HG02678 (cell line): ENCODE measurements around the gene CYP1A1.

Experiments
- ATAC-seq: cut with Tn5 transposase; IDR thresholded peaks from one replicate; pipeline ENCODE4 v1.9.1; 2021; ENCODE audit warnings: mild to moderate bottlenecking, moderate library complexity; ENCODE audit not compliant: unreplicated experiment

The CYP1A1 gene, protein sequence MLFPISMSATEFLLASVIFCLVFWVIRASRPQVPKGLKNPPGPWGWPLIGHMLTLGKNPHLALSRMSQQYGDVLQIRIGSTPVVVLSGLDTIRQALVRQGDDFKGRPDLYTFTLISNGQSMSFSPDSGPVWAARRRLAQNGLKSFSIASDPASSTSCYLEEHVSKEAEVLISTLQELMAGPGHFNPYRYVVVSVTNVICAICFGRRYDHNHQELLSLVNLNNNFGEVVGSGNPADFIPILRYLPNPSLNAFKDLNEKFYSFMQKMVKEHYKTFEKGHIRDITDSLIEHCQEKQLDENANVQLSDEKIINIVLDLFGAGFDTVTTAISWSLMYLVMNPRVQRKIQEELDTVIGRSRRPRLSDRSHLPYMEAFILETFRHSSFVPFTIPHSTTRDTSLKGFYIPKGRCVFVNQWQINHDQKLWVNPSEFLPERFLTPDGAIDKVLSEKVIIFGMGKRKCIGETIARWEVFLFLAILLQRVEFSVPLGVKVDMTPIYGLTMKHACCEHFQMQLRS

GRCh38 chr15:74725225-74725774 is at the start of gene CYP1A1:
TSS of gene CYP1A1 (minus strand) at chr15:74725528. CDS start at chr15:74723097, 2,431 bp downstream.
- ATAC-seq, result no peak

DNA sequence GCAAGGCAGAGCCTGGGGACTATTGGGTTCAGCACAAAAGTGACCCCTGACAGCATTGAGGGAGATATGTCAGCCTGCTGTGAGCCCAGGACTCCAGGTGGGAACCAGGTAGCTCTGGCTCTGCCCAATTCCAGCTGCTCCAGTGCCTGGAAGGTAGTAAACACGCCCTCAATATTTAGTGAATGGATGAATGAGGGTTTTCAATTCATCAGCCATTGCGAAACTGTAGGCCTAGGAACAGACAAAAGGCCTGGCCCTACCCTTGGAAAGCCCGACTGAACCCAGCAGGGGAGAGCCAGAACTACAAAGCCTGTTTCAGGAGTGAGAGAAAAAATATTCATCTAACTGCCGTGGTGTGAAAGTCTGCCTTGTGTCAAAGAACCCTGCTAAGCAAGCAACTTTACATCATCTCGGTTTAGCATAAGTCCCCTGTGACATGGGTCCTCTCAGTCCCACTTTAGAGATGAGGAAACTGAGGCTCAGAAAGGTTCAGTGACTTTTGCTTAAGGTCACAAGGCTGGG is 48.5 kb upstream of the CYP1A1 start:
- no peak for ATAC-seq

- ATAC-seq, result no peak
These were observed 48.0 kb upstream of the CYP1A1 start for GRCh38 chr15:74773329-74773728.

- no peak for ATAC-seq
These were observed 45.0 kb upstream of the CYP1A1 start for GRCh38 chr15:74770211-74770903.

DNA sequence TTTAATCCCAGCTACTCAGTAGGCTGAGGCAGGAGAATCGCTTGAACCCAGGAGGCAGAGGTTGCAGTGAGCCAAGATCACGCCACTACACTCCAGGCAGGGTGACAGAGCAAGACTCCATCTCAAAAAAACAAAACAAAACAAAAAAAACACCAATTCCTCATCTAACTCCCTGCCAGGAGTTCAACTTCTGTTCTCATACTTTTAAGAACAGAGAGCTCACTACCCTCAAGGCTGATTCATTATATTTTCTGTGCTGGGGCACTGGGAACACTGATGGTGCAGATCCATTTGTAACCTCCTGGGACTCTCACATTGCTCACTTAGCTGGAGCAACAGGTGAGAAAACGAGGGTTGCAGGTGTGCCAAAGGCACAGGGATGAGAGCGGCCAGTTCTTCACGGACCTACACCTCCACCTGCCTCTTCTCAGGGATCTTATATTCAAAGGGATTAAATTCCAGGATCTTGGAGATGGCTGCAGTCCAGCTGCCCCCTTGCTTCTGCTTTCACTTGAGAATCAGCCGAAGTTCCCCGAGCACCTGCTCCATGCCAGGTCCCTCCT is 44.2 kb upstream of the CYP1A1 start:
- no peak for ATAC-seq

GRCh38 chr15:74768771-74769342 is 43.5 kb upstream of the CYP1A1 start:
- ATAC-seq, result no peak

DNA sequence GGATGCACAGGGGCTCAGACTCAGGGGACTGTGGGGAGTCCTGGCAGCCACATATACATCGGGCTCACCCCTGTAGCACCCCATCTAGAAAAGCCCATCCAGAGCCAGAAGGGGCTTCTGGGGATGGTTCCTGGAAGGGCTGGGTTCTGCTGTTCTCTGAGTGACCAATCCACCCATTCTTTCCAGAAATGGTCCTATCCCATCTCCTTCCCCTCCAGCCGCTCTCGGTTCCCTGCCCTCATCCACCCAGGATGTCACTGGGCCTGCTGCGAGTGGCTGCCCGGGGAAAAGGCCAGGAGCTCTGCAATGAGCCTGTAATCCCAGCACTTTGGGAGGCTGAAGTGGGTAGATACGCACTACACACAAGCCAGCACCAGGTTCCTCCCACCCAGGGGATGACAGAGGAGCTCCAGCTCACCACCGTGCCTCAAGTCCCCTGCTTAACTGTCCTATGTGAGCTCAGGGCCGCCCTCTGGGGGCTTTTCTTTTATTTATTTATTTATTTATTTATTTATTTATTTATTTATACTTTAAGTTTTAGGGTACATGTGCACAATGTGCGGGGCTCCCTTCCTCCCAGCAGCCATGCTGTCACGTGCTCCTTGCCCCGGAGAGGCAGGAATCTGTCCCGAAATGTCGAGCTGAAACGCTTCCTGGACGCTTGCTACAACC is 42.9 kb upstream of the CYP1A1 start:
- ATAC-seq, result no peak

DNA sequence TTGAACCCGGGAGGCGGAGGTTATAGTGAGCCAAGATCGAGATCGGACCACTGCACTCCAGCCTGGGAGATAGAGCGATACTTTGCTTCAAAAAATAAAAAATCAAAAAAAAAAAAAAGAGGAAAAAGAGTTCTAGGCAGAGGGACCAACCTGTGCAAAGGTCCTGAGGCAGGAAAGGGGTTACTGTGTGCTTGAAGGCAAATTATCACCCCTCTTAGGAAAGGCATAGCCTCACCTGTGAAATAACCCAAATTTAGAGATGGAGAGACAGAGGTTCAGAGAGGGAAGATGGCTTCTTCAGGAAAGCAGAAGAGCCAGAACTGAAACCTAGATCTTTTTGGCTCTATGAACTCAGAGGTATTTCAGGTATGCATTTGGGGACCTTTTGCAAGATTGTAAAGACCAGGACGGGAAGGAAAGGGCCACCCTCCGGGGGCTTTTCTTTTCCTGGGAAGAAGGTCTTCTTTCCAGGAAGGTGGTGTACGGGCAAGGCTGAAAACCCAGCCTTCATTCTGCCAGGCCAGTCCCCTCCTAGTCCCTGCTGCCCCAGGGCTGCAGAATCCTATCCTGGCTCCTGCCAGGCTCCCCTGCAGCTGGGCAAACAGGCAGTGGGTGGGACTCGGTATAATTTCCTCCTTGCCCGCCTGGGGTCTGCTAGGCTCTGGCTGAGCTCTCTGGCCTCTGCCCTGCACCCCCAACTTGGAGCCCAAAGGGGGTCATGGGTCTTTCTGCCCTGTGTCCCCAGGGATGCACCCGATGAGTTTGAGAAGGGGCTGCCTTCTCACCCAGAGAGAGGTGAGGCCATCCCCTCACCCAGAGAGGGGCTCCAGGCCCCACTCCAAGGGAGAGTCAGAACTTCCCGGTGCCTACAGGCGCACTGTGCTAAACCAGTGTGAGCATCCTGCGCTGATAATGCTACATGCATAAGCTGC is 42.1 kb upstream of the CYP1A1 start:
- ATAC-seq, result no peak

DNA sequence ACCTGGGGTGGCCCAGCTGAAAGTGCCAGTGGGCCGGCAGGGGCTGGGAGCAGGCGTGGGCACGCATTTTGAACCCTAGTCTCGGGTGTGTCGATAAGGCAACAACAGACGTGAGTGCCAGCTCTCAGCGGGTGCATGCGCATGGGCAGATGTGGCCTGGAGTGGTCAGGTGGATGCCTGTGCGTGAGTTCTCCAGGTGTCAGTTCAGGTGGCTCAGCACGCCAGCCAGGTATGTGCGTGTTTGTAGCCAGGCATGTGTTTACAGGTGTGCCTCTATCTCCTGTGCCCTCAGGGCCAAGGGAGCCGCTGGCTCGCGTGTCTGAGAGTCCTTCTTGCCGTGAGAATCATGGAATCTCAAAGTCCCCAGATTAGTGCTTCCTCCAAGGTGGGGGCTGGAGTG is 38.1 kb upstream of the CYP1A1 start:
- ATAC-seq, result no peak

DNA sequence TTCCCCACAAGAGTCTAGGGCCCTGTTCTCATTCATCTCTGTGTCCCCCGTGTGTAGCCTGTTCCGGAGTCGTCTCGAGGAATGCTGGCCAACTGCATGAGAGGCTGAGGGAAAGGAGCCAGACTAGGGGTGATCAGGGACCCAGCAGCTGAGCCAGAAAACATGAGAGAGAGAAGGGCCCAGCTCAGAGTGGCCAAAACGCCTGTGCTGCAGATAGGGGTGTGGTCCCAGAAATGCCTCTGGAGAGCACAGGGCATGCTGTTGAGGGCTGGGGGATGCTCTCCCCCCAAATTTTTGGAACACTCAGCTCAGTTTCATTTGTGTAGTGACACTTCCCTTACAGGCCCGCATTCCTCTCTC is 37.4 kb upstream of the CYP1A1 start:
- no peak for ATAC-seq

DNA sequence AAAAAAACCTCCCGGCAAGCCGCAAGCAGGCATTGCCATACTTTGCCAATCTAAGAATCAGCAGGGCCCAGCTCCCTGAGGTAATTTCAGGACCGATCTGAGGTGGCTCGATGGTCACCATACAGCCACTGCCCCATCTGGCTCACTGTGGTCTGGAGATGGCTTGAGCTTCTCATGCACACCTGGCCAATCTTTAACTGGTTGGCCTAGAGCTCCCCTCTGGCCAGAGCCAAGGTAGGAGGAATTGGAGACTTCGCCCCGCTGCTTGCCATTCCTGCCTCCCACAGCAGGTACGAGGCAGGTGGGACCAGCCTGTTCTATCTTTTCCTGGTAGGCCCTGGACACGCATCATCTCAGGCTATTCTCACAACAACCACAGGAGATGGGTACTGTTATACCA is 33.4 kb upstream of the CYP1A1 start:
- no peak for ATAC-seq

GRCh38 chr15:74754593-74755215 is 29.4 kb upstream of the CYP1A1 start:
- ATAC-seq, result no peak

DNA sequence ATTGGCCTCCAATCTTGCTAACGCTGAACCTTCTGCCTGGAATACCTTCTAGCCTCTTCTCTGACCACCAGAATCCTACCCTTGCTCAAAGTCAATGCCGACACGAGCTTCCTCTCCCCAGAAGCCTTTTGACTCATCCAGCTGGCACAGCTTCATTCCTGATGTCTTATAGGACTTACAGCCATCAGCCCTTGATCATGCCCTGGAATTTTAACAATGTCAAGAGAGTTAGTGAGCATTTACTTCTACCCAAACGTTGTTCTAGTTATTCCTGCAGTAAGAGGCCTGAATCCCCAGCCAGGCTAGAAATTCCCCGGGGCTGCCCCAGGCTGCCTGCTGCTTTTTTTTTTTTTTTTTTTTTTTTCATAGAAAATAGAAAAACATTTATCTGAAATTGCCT is 27.2 kb upstream of the CYP1A1 start:
- no peak for ATAC-seq

DNA sequence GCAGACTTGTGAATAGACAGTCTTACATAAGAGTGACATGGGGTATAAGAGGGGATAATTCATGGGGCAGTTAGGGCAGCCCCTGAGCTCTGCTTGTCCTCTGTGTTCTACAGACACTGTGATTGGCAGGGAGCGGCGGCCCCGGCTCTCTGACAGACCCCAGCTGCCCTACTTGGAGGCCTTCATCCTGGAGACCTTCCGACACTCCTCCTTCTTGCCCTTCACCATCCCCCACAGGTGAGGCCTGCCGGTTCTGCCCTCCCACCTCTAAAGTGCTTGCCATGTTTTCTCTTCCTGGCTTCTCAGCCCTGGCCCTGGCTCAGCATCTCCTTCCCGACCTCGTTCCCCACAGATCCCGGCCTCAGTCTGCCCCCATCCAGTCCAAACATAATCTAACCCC is 26.7 kb upstream of the CYP1A1 start:
- ATAC-seq, result no peak

GRCh38 chr15:74750751-74751150 is 25.4 kb upstream of the CYP1A1 start:
- no peak for ATAC-seq

DNA sequence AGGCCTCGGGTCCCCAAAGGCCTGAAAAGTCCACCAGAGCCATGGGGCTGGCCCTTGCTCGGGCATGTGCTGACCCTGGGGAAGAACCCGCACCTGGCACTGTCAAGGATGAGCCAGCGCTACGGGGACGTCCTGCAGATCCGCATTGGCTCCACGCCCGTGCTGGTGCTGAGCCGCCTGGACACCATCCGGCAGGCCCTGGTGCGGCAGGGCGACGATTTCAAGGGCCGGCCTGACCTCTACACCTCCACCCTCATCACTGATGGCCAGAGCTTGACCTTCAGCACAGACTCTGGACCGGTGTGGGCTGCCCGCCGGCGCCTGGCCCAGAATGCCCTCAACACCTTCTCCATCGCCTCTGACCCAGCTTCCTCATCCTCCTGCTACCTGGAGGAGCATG is 24.5 kb upstream of the CYP1A1 start:
- no peak for ATAC-seq

DNA sequence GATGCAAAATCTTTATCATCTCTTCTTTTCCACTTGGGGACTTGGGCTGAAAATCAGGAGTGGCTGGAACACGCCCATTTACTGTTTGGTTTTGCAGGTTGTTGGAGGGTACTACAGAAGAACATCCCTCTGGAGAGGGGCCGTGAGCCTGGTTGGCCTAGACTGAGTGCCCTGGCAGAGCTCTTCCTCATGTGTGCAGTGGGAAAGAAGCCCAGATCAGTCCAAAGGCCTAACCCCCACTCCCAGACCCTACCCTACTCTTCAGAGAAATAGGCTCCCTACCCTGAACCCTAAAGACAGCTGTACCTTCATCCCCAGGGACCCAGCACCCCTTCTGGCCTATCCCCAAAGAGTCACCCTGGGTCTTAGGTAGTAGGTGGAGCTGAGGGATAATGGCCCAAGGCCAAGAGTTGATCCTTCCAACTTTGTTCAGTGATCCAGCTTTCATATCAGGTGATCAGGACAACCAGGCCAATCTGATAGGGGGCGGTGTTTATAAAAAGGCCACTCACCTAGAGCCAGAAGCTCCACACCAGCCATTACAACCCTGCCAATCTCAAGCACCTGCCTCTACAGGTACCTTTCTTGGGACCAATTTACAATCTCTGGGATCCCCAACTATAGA is 23.1 kb upstream of the CYP1A1 start, which contains the start of gene CYP1A2:
Gene CYP1A2 (plus strand): TSS at position 524 of the 625 bp plus-strand sequence. CDS start 894 bp downstream, outside the sequence.
- ATAC-seq, result no peak

- ATAC-seq, result no peak
These were observed 21.1 kb upstream of the CYP1A1 start for GRCh38 chr15:74746389-74746788.
